AG04449 (cell line): Measurements from ENCODE around the gene HS2ST1.

ENCODE experiments used
- CTCF ChIA-PET: fragments of 350-600 bp; formaldehyde crosslinking; extraction: SDS; loops from one replicate; lab custom pipeline; 2021; ENCODE audit warnings: antibody characterized with exemption; lab: Yijun Ruan, JAX
- POLR2A ChIA-PET: fragments of 400-600, 350-600 bp; formaldehyde crosslinking; extraction: SDS; loops from one replicate; lab custom pipeline; 2020; ENCODE audit warnings: antibody characterized with exemption, inconsistent platforms; lab: Yijun Ruan, JAX
- DNase-seq: peaks from one replicate; pipeline ENCODE4 v3.0.0-alpha.2; 2010; ENCODE audit warnings: low read depth, low spot score
- H3K4me3 ChIP-seq: 2 replicates; pipeline ENCODE4 v1.5.1; 2011; ENCODE audit warnings: low read depth, mild to moderate bottlenecking, control low read depth, low read length
- TF ChIP-seq, protein P1 (sequence below): IDR thresholded peaks from one replicate; pipeline ENCODE4 v1.5.1; 2011; ENCODE audit warnings: mild to moderate bottlenecking, moderate library complexity, low read length, control low read depth, inconsistent platforms; ENCODE audit not compliant: insufficient read depth; ENCODE audit errors: missing control alignments

The HS2ST1 gene

DNA sequence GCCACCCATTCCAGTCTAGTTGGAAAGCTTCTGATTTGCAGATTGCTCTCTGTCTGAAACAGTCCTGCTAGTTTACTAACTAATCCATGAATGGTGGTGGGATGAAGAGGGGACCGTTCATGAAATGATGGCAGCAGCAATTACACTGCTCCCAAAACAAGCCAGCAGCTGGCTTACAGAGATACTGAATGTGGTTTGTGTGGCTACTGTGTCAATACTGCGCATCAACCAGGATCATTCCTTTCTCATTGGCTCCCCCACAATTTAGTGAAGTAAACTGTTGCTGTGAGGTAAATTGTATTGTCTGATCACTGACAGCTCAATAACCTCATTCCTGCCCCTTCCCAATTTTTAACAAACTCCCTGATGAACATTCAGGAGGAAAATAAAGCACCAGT, 222.9 kb downstream of the HS2ST1 start:
- no peak overlapping the region for H3K4me3 ChIP-seq
- ChIA-PET CTCF (interaction anchor here (1.2 to 1.3 kb wide), 2 partner anchors 9 to 757 kb away, joined by 3 read pairs; no protein-coding TSS in a partner anchor), POLR2A (no interaction called here)
- TF ChIP-seq, protein P1, sequence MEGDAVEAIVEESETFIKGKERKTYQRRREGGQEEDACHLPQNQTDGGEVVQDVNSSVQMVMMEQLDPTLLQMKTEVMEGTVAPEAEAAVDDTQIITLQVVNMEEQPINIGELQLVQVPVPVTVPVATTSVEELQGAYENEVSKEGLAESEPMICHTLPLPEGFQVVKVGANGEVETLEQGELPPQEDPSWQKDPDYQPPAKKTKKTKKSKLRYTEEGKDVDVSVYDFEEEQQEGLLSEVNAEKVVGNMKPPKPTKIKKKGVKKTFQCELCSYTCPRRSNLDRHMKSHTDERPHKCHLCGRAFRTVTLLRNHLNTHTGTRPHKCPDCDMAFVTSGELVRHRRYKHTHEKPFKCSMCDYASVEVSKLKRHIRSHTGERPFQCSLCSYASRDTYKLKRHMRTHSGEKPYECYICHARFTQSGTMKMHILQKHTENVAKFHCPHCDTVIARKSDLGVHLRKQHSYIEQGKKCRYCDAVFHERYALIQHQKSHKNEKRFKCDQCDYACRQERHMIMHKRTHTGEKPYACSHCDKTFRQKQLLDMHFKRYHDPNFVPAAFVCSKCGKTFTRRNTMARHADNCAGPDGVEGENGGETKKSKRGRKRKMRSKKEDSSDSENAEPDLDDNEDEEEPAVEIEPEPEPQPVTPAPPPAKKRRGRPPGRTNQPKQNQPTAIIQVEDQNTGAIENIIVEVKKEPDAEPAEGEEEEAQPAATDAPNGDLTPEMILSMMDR = no peak
- DNase-seq = no peak

DNA sequence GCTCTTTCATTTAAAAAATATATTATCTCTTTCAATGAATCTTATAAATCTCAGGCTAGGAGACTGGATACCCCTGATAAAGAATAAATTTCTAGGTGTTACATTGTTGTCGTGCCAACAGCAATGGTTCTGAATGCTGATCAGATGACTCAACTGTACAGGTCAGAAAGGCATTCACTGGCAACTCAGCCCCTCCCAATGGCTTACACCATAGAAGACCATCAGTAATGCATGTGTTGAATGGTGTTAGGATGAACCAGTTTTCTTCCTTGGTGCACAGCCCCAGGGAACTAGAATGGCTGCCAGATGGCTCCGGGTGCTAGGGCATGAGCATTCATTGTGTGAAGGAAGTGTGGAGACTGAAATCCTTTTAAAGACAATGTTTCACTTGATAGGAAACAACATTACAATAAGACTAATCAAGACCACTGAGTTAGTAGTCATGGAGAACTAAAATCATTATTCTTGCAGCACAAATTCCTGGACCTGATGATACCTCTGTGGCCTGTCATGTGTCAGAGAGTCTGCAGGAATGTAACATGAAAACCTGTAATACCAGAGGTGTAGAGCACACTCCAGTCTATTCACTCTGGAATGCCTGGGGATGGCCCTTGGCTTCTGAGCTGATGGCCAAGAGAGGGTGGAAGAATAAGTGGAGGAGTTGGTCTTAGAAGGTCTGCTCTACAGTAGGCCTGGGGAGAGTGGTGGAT, 226.6 kb downstream of the HS2ST1 start:
- DNase-seq = no peak
- H3K4me3 ChIP-seq = no peak overlapping the region
- TF ChIP-seq, protein P1 = no peak
- ChIA-PET CTCF (interaction anchor here (2.2 to 4.4 kb wide), 2 partner anchors 10 to 152 kb away, joined by 6 to 24 read pairs; no protein-coding TSS in a partner anchor), POLR2A (no interaction called here)

DNA sequence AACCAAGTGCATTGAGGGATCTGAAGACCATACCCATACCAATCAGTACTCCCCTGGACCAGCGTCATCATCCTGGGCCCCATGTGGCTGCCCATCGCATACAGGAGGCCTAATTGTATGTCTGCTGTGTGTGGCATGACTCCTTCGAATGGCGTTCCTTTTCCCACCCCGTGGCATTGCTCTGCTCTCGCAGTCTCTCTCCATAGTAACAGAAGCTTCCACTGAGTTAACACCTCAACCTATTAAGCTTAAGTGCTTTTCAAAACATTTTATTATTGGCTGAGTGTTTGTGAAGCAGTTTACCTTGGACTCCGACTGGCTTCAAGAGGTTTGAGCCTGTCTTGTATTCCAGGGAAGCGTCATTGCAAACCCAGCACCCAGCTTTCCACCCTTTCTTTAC, 227.1 kb downstream of the HS2ST1 start:
- TF ChIP-seq, protein P1 = no peak
- CTCF ChIA-PET = interaction anchor here (2.2 to 4.4 kb wide), 2 partner anchors 11 to 152 kb away, joined by 6 to 24 read pairs; no protein-coding TSS in a partner anchor
- POLR2A ChIA-PET = no interaction called here
- DNase-seq = no peak
- no peak overlapping the region for H3K4me3 ChIP-seq

DNA sequence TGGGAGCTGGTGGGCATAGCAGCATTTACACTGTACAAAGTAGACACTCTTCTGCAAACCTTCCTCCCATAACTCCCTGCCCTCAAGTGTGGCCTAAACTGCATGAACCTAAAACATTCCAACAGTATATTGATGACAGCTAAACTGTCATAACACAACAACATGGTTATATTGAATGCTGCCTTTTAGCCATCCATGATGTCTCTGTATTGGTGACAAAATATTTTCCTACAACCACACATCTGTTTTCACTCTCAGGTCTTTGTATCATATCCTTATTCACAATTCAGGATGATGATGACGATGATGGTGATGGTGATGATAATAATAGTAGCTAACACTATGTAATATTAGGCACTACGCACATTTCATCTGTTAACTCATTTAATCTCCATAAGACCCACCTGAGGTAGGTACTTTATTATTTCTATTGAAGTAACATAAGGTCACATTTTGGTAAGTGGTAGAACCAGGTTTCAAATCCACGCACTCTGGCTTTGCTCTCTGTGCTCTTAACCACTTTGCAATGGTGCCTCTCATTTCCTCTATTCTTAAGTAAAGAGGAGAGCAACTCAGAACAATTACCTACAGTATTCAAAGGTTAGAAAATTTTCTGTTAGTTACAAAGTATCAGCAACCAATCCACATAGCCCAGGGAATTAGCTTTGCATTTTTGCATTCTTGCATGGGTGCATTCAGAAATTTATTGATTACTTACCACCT, 229.1 kb downstream of the HS2ST1 start:
- ChIA-PET POLR2A (no interaction called here), CTCF (interaction anchor here (1.2 to 4.4 kb wide), 5 partner anchors 9 to 183 kb away, joined by 3 to 24 read pairs (median 4); no protein-coding TSS in a partner anchor)
- TF ChIP-seq, protein P1 = no peak
- no peak overlapping the region for H3K4me3 ChIP-seq
- no peak for DNase-seq

DNA sequence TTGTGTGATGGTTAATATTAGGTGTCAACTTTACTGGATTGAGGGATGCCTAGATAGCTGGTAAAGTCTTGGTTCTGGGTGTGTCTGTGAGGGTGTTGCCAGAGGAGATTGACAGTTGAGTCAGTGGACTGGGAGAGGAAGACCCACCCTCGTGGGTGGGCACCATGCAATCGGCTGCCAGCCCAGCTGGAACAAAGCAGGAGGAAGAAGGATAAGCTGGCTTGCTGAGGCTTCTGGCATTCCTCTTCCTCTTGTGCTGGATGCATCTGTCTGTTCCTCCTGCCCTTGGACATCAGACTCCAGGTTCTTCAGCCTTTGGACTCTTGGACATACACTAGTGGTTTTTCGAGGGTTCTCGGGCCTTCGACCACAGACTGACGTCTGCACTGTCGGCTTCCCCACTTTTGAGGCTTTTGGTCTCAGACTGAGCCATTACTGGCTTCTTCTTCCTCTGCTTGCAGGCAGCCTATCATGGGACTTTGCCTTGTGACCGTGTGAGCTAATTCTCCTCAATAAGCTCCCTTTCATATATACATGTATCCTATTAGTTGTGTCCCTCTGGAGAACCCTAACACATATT, 230.0 kb downstream of the HS2ST1 start:
- H3K4me3 ChIP-seq = no peak overlapping the region
- CTCF ChIA-PET = interaction anchor here (1.6 to 4.4 kb wide), 4 partner anchors 10 to 182 kb away, joined by 3 to 24 read pairs (median 6); no protein-coding TSS in a partner anchor
- POLR2A ChIA-PET = no interaction called here
- TF ChIP-seq, protein P1 = no peak
- DNase-seq = no peak

DNA sequence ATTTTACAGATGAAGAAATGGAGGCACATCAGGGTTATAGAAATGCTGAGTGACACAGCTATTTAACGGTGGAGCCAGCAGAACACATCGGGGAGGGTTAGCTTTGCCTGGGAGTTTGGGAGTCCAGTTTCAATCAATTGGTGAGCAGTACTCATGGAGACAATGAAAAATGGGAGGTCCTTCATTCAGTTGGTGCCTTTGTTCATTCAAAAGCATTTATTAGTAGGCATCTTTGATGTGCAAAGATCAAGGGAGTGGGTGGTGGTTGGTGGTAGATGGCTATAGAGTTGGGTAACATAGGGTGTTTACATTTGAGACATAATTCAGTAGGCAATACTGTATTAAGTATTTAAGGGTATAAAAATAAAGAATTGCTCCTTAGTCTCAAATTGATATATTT, 230.5 kb downstream of the HS2ST1 start:
- TF ChIP-seq, protein P1 = no peak
- no peak overlapping the region for H3K4me3 ChIP-seq
- POLR2A ChIA-PET = no interaction called here
- CTCF ChIA-PET = interaction anchor here (1.8 to 4.4 kb wide), 3 partner anchors 11 to 18 kb away, joined by 4 to 24 read pairs (median 7); no protein-coding TSS in a partner anchor
- no peak for DNase-seq
